CD4-positive, alpha-beta T cell (primary cell): ENCODE measurements around the gene EFNB2. TPM values are rescaled to one million over a fixed set of nuclear protein-coding genes. Genes with fewer than 3 reads are reported as not detected.

ENCODE experiments used
- ATAC-seq: fragments of 200-7000 bp; cut with Tn5 transposase; one replicate; pipeline ENCODE4 v1.10.0; 2022; ENCODE audit warnings: mild to moderate bottlenecking; ENCODE audit not compliant: poor library complexity
- CTCF ChIA-PET: fragments of 350-600 bp; sonication (Branson Sonifier 250); formaldehyde crosslinking; loops from one replicate; lab custom pipeline; 2021; ENCODE audit warnings: antibody characterized with exemption, inconsistent platforms; lab: Charles Lee
- POLR2A ChIA-PET: fragments of 350-600 bp; sonication (Branson Sonifier 250); formaldehyde crosslinking; loops from one replicate; lab custom pipeline; 2021; ENCODE audit warnings: antibody characterized with exemption, inconsistent platforms; lab: Charles Lee
- DNase-seq, 14 experiments: peaks; one replicate each; pipeline ENCODE4 v3.0.0-alpha.2; 2013 to 2020; ENCODE audit warnings: mixed read lengths in 2 of 14
- H3K27ac ChIP-seq, 2 donors: one replicate each; pipeline versions ENCODE4 v1.5.1 to v1.7.0; 2013; ENCODE audit warnings: low read length in 2 of 2, low read depth in 1 of 2, mild to moderate bottlenecking in 1 of 2
- H3K27me3 ChIP-seq, 2 experiments: 1 replicate in 1 of 2; 2 replicates in 1 of 2; pipeline versions ENCODE4 v1.6.1 to v1.7.0; 2013; ENCODE audit warnings: low read length in 2 of 2, control low read depth in 1 of 2, mild to moderate bottlenecking in 1 of 2, moderate library complexity in 1 of 2; ENCODE audit not compliant: insufficient read depth in 2 of 2, control insufficient read depth in 1 of 2
- H3K36me3 ChIP-seq: one replicate; pipeline ENCODE4 v1.6.1; 2013; ENCODE audit warnings: low read length, control low read depth; ENCODE audit not compliant: insufficient read depth
- H3K4me1 ChIP-seq: one replicate; pipeline ENCODE4 v1.6.1; 2013; ENCODE audit warnings: low read length, control low read depth; ENCODE audit not compliant: insufficient read depth
- H3K4me3 ChIP-seq: one replicate; pipeline ENCODE4 v1.5.1; 2013; ENCODE audit warnings: mild to moderate bottlenecking, low read length, moderate library complexity
- H3K9me3 ChIP-seq, 2 experiments: 1 replicate in 1 of 2; 2 replicates in 1 of 2; pipeline versions ENCODE4 v1.6.1 to v1.7.0; 2013; ENCODE audit warnings: low read length in 2 of 2, mild to moderate bottlenecking in 2 of 2, control low read depth in 1 of 2, moderate library complexity in 1 of 2; ENCODE audit not compliant: control insufficient read depth in 1 of 2, insufficient read depth in 1 of 2
- H3K27ac Mint-ChIP-seq: one replicate; pipeline ENCODE4 v1.8.0; 2020; ENCODE audit warnings: mixed read lengths
- H3K27me3 Mint-ChIP-seq: one replicate; pipeline ENCODE4 v1.8.0; 2021; ENCODE audit warnings: mixed read lengths
- H3K36me3 Mint-ChIP-seq: one replicate; pipeline ENCODE4 v1.8.0; 2021; ENCODE audit warnings: low read depth, mixed read lengths
- H3K4me1 Mint-ChIP-seq: one replicate; pipeline ENCODE4 v1.8.0; 2021; ENCODE audit warnings: low read depth, mixed read lengths
- H3K4me3 Mint-ChIP-seq: one replicate; pipeline ENCODE4 v1.8.0; 2020; ENCODE audit warnings: mild to moderate bottlenecking, mixed read lengths
- H3K9me3 Mint-ChIP-seq: one replicate; pipeline ENCODE4 v1.8.0; 2020; ENCODE audit warnings: mixed read lengths
- CTCF ChIP-seq: fragments of 200-600 bp; IDR thresholded peaks from one replicate; pipeline ENCODE4 v1.8.0; 2022; ENCODE audit warnings: antibody characterized with exemption, mild to moderate bottlenecking
- intact Hi-C, 2 experiments: fragments of 100-400 bp; cut with DNase I in 1 of 2; cut with micrococcal nuclease in 1 of 2; formaldehyde crosslinking; loops; one replicate each; pipeline versions ENCODE4 v1.15.1 to v1.9.0; 2023 to 2025; cut with DNase I, micrococcal nuclease
- total RNA-seq, 174 experiments: library from RNA in 2 of 174; stranded (reverse) in 2 of 174; gene quantifications; one replicate each; pipeline ENCODE4 v1.2.3 and lab custom pipeline; 2021 to 2026

EFNB2 gene
- total RNA-seq, 2 experiments from 2014 or later, result 0.20 to 0.36 TPM

- intact Hi-C loops, result no loop called here
- Mint-ChIP-seq H3K27ac (no peak overlapping the region), H3K36me3 (no peaks in the 10 kb centered on the region), H3K4me1 (peaks cover 26% of the 10 kb centered on the region), H3K9me3 (no peaks in the 10 kb centered on the region), H3K27me3 (peaks cover 81% of the 10 kb centered on the region), H3K4me3 (no peak overlapping the region)
- DNase-seq (no peak), ATAC-seq (no peak)
- CTCF ChIA-PET, result no interaction called here
- POLR2A ChIA-PET, result interaction anchor here (0.6 to 2.0 kb wide), 2 partner anchors 41 to 718 kb away, joined by 3 to 5 read pairs; partner anchors contain the start of gene EFNB2
- no peaks in the 10 kb centered on the region for H3K36me3 ChIP-seq
- peaks cover 14% of the 10 kb centered on the region for H3K4me1 ChIP-seq
- H3K27me3 ChIP-seq, result peaks cover 12 to 28% of the 10 kb centered on the region in 2 experiments
- TF ChIP-seq CTCF, result no peak
- H3K4me3 ChIP-seq, result no peak overlapping the region
- H3K9me3 ChIP-seq, result peaks cover 0 to 10% of the 10 kb centered on the region in 2 experiments
- H3K27ac ChIP-seq, result no peak overlapping the region
Observed at GRCh38 chr13:106494506-106494905, 41.0 kb downstream of the EFNB2 start.

- no peak for TF ChIP-seq CTCF
- Histone ChIP-seq H3K27me3 (peaks cover 12 to 33% of the 10 kb centered on the region in 2 experiments), H3K4me3 (no peak overlapping the region), H3K27ac (no peak overlapping the region), H3K9me3 (peaks cover 0 to 10% of the 10 kb centered on the region in 2 experiments), H3K36me3 (no peaks in the 10 kb centered on the region), H3K4me1 (peaks cover 14% of the 10 kb centered on the region)
- ATAC-seq (peak; percentile 43), DNase-seq (peak in 3 of 14 experiments; percentile 16 to 57 (median 45))
- Mint-ChIP-seq H3K27ac (no peak overlapping the region), H3K27me3 (peaks cover 82% of the 10 kb centered on the region), H3K4me3 (no peak overlapping the region), H3K4me1 (peaks cover 26% of the 10 kb centered on the region), H3K36me3 (no peaks in the 10 kb centered on the region), H3K9me3 (no peaks in the 10 kb centered on the region)
- ChIA-PET CTCF (no interaction called here), POLR2A (interaction anchor here (0.6 to 2.0 kb wide), 2 partner anchors 21 to 41 kb away, joined by 3 to 5 read pairs; partner anchors contain the start of gene EFNB2)
- intact Hi-C loops, result no loop called here
Observed at GRCh38 chr13:106493533-106494220, 41.8 kb downstream of the EFNB2 start.

GRCh38 chr13:106492588-106493475 is 42.6 kb downstream of the EFNB2 start:
- Histone ChIP-seq H3K4me3 (no peak overlapping the region), H3K27ac (no peak overlapping the region), H3K4me1 (peaks cover 14% of the 10 kb centered on the region), H3K9me3 (peaks cover 0 to 10% of the 10 kb centered on the region in 2 experiments), H3K36me3 (no peaks in the 10 kb centered on the region), H3K27me3 (peaks cover 15 to 36% of the 10 kb centered on the region in 2 experiments)
- CTCF ChIA-PET, result no interaction called here
- H3K4me1 Mint-ChIP-seq, result peaks cover 26% of the 10 kb centered on the region
- DNase-seq (peak in 1 of 14 experiments; percentile 11), ATAC-seq (no peak)
- intact Hi-C loops, result no loop called here
- peaks cover 85% of the 10 kb centered on the region for H3K27me3 Mint-ChIP-seq
- POLR2A ChIA-PET, result no interaction called here
- no peaks in the 10 kb centered on the region for H3K9me3 Mint-ChIP-seq
- no peak overlapping the region for H3K4me3 Mint-ChIP-seq
- H3K36me3 Mint-ChIP-seq, result no peaks in the 10 kb centered on the region
- H3K27ac Mint-ChIP-seq, result no peak overlapping the region
- TF ChIP-seq CTCF, result no peak
